Vagina (tissue), 2 donors: ENCODE measurements around the gene ZIC4. TPM values are rescaled to one million over a fixed set of nuclear protein-coding genes. Genes with fewer than 3 reads are reported as not detected.
A peak's percentile ranks its signal among the peaks of the same experiment; 100 is the strongest.

Experiments
- DNase-seq, 2 donors: peaks; one replicate each; pipeline ENCODE4 v3.0.0-alpha.2; 2017; ENCODE audit errors: extremely low spot score in 2 of 2
- H3K27ac ChIP-seq: fragments of 200-600 bp; sonication (generic); one replicate; pipeline ENCODE4 v1.5.1; 2019
- H3K27me3 ChIP-seq: fragments of 200-600 bp; sonication (generic); one replicate; pipeline ENCODE4 v1.5.1; 2019
- H3K36me3 ChIP-seq, 2 donors: fragments of 200-600 bp; sonication (generic); one replicate each; pipeline ENCODE4 v1.5.1; 2017 to 2019
- H3K4me1 ChIP-seq: fragments of 200-600 bp; sonication (generic); one replicate; pipeline ENCODE4 v1.5.1; 2019
- H3K4me3 ChIP-seq, 2 donors: fragments of 200-600 bp; sonication (generic); 1 replicate in 1 of 2; 2 replicates in 1 of 2; pipeline ENCODE4 v1.5.1; 2016 to 2019
- H3K9me3 ChIP-seq: fragments of 200-600 bp; sonication (generic); one replicate; pipeline ENCODE4 v1.5.1; 2019
- POLR2A ChIP-seq, 2 donors: fragments of 450-650 bp; IDR thresholded peaks; one replicate each; pipeline ENCODE4 v1.6.1; 2017; ENCODE audit warnings: antibody characterized with exemption in 2 of 2, mild to moderate bottlenecking in 2 of 2, moderate library complexity in 2 of 2
- POLR2AphosphoS5 ChIP-seq, 2 donors: sonication (generic); formaldehyde crosslinking; IDR thresholded peaks; one replicate each; pipeline ENCODE4 v1.9.0; 2017; ENCODE audit warnings: antibody characterized with exemption in 2 of 2, mild to moderate bottlenecking in 2 of 2, low read depth in 1 of 2; ENCODE audit not compliant: insufficient read depth in 1 of 2
- intact Hi-C: fragments of 100-400 bp; cut with DNase I; formaldehyde crosslinking; loops from one replicate; pipeline ENCODE4 v1.15.1; 2023
- total RNA-seq: library from RNA; depleted of rRNA; stranded (reverse); fragments of >200 nt; gene quantifications from one replicate; pipeline ENCODE4 v1.2.3, GENCODE V29; 2016
- TF ChIP-seq, protein P1 (sequence below), 3 experiments: fragments of 450-650 bp in 2 of 3; fragments of 200-600 bp in 1 of 3; sonication (generic) in 1 of 3; IDR thresholded peaks; one replicate each; pipeline ENCODE4 v1.5.1; 2017 to 2019; ENCODE audit warnings: antibody characterized with exemption in 3 of 3, mild to moderate bottlenecking in 2 of 3, moderate library complexity in 2 of 3

ZIC4 gene
- total RNA-seq, 1 donor from 2014 or later = not detected

DNA sequence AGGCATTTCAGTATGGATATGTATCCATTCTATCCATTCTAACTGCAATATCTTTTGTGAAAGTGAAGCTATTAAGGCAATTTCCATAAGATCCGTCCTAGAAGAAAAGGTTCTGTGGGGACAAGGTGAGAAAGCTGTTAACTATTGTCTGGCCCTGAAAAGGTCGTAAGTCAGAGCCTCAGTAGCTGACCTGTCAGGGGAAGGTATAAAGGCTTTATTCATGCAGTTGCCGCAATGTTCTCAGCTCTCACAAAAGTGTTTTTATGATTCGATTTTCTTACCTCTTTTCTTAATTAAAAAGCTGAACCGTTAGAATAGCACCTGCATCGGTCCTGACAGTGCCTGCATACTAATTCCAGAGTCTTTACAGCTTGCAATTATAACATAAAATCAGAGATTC, 24.7 kb downstream of the ZIC4 start:
- DNase-seq = no peak
- Histone ChIP-seq H3K9me3 (no peaks in the 10 kb centered on the region), H3K4me3 (no peak overlapping the region), H3K27ac (no peak overlapping the region), H3K4me1 (no peaks in the 10 kb centered on the region), H3K27me3 (peaks cover 28% of the 10 kb centered on the region), H3K36me3 (no peaks in the 10 kb centered on the region)
- TF ChIP-seq POLR2A (IDR thresholded peaks at IDR 0.05) (no peak), POLR2AphosphoS5 (IDR thresholded peaks at IDR 0.05; ENCODE audit: insufficient read depth in 1 of 2, low read depth in 1 of 2) (no peak)
- TF ChIP-seq, protein P1, sequence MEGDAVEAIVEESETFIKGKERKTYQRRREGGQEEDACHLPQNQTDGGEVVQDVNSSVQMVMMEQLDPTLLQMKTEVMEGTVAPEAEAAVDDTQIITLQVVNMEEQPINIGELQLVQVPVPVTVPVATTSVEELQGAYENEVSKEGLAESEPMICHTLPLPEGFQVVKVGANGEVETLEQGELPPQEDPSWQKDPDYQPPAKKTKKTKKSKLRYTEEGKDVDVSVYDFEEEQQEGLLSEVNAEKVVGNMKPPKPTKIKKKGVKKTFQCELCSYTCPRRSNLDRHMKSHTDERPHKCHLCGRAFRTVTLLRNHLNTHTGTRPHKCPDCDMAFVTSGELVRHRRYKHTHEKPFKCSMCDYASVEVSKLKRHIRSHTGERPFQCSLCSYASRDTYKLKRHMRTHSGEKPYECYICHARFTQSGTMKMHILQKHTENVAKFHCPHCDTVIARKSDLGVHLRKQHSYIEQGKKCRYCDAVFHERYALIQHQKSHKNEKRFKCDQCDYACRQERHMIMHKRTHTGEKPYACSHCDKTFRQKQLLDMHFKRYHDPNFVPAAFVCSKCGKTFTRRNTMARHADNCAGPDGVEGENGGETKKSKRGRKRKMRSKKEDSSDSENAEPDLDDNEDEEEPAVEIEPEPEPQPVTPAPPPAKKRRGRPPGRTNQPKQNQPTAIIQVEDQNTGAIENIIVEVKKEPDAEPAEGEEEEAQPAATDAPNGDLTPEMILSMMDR (IDR thresholded peaks at IDR 0.05) = no peak
- intact Hi-C loops = no loop called here

GRCh38 chr3:147380977-147381376, 25.4 kb downstream of the ZIC4 start:
- TF ChIP-seq, protein P1 (IDR thresholded peaks at IDR 0.05) = no peak
- TF ChIP-seq POLR2A (IDR thresholded peaks at IDR 0.05) (no peak), POLR2AphosphoS5 (IDR thresholded peaks at IDR 0.05; ENCODE audit: insufficient read depth in 1 of 2, low read depth in 1 of 2) (no peak)
- H3K9me3 ChIP-seq = no peaks in the 10 kb centered on the region
- no peaks in the 10 kb centered on the region for H3K4me1 ChIP-seq
- no peaks in the 10 kb centered on the region for H3K36me3 ChIP-seq
- intact Hi-C loops = no loop called here
- no peak for DNase-seq
- H3K4me3 ChIP-seq = no peak overlapping the region
- peaks cover 28% of the 10 kb centered on the region for H3K27me3 ChIP-seq
- no peak overlapping the region for H3K27ac ChIP-seq

DNA sequence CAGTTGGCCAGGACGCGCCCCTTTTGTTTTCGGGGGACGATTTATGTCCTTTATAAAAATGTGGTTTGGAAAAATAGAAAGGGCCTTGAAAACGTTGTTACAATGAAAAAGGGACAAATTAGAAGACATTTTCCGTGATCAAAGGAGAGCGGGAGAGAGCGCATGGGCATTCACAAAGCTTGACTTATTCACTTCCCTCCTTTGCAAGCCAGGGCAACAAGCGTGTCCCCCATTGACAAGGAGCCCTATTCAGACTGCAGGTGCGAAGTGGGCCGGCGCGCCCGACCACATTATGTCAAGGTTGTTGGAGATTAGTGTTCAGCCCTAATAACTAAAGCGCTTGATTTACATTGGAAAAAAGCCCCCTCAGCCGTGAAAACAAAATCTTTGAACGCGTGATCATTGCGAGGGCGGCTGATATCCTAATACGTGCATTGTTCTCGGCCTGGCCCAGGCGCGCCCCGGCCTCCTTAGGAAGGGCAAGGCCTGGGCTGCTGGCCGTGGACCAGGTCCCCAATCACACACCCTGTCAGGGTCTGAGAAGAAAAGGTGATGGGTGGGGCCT, 25.9 kb downstream of the ZIC4 start:
- Histone ChIP-seq H3K4me3 (no peak overlapping the region), H3K27me3 (peaks cover 25% of the 10 kb centered on the region), H3K36me3 (no peaks in the 10 kb centered on the region), H3K9me3 (no peaks in the 10 kb centered on the region), H3K27ac (no peak overlapping the region), H3K4me1 (no peaks in the 10 kb centered on the region)
- intact Hi-C loops = no loop called here
- DNase-seq = no peak
- TF ChIP-seq, protein P1 (IDR thresholded peaks at IDR 0.05) = no peak
- TF ChIP-seq POLR2A (IDR thresholded peaks at IDR 0.05) = no peak
- no peak for TF ChIP-seq POLR2AphosphoS5 (IDR thresholded peaks at IDR 0.05; ENCODE audit: insufficient read depth in 1 of 2, low read depth in 1 of 2)

DNA sequence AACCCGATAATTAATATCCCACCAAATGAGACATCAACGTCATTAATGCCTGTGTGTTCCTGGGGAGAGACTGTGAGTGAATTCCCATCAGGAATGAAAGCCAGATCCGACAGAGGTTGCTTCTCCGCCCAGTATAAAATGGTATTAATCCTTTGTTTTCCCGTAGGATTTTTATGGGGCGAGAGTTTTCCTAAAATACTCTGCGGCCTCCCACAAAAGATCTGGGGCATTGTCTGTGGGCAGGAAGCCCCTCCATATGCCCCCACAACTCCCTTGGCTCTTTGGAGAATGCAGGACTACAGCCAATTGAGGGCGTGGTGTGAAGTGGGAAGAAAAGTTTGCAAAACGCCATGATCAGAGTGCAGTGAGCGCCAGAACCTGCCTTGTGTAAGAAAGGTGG, 26.7 kb downstream of the ZIC4 start:
- Histone ChIP-seq H3K4me1 (no peaks in the 10 kb centered on the region), H3K4me3 (no peak overlapping the region), H3K9me3 (no peaks in the 10 kb centered on the region), H3K27me3 (peaks cover 18% of the 10 kb centered on the region), H3K36me3 (no peaks in the 10 kb centered on the region), H3K27ac (no peak overlapping the region)
- no peak for DNase-seq
- TF ChIP-seq POLR2A (IDR thresholded peaks at IDR 0.05) (no peak), POLR2AphosphoS5 (IDR thresholded peaks at IDR 0.05; ENCODE audit: insufficient read depth in 1 of 2, low read depth in 1 of 2) (no peak)
- TF ChIP-seq, protein P1 (IDR thresholded peaks at IDR 0.05) = no peak
- intact Hi-C loops = no loop called here

DNA sequence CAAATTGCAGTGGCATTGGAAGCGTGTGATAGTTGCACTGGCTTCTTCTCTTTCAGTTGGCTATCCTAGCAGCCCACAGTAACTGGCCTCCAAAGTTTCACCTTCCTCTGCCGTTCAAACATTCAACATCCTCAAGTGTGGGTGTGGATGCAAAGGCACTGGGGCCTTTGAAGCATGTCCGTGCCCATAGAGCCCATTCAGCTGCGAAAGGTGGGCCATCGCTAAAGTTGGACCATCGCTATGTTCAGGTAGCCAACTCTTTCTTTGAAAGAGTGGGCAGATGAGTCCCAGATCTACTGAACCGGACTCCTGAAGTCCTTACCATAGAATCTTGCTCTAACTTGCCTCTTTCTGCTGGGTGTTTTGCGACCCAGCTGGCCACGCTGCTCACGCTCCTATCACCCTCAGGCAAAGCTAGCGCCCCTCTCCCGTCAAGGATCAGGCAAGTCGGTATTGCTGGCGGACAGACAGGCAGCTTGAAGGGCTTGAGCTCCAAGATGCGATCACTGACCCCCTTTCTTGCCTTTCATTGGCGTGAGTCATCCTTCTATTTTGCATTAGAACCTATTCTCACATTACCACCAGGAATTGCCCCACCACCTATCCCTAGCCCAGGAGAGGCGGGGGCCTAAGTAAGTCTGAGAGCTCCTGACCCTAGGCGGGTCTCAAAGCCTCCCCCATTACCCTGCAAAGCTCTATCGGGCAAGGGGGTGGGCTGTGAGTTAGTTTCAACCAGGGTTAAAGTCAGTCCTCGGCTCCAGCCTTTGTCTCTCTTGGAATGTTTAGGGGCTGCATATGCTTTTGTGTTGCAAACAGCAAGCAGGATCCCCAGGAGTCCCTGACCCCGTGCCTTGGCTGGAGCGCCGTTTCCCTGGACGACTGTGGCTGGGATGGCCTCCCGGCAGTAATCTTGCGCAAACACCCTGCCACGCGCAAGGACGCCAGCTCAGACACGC, 28.7 kb downstream of the ZIC4 start:
- Histone ChIP-seq H3K27ac (no peak overlapping the region), H3K36me3 (no peaks in the 10 kb centered on the region), H3K4me1 (no peaks in the 10 kb centered on the region), H3K4me3 (no peak overlapping the region), H3K9me3 (no peaks in the 10 kb centered on the region), H3K27me3 (peaks cover 23% of the 10 kb centered on the region)
- TF ChIP-seq, protein P1 (IDR thresholded peaks at IDR 0.05) = no peak
- no peak for TF ChIP-seq POLR2A (IDR thresholded peaks at IDR 0.05)
- no peak for TF ChIP-seq POLR2AphosphoS5 (IDR thresholded peaks at IDR 0.05; ENCODE audit: insufficient read depth in 1 of 2, low read depth in 1 of 2)
- intact Hi-C loops = no loop called here
- peak in 1 of 2 donors; percentile 43 for DNase-seq
